G401.6 (cell line): ENCODE data around the gene NEAT1.

Source experiments
- FAIRE-seq: peaks from 2 replicates; lab custom pipeline; 2012; peaks lifted over from hg19 to GRCh38; lab: Jason Lieb, UNC

The NEAT1 gene

GRCh38 chr11:65422633-65423515, at the start of gene NEAT1:
TSS of gene NEAT1 (plus strand) at chr11:65422798.
- no peak for FAIRE-seq

- FAIRE-seq = no peak
Measured at GRCh38 chr11:65373839-65374580, 48.6 kb upstream of the NEAT1 start.

GRCh38 chr11:65375012-65375411, 47.6 kb upstream of the NEAT1 start:
- no peak for FAIRE-seq

- FAIRE-seq = no peak
Measured at GRCh38 chr11:65376138-65376713, 46.4 kb upstream of the NEAT1 start.

- no peak for FAIRE-seq
Measured at GRCh38 chr11:65377036-65377435, 45.6 kb upstream of the NEAT1 start.

- no peak for FAIRE-seq
Measured at GRCh38 chr11:65377777-65378176, 44.8 kb upstream of the NEAT1 start.

- FAIRE-seq = no peak
Measured at GRCh38 chr11:65378208-65378927, 44.2 kb upstream of the NEAT1 start.

GRCh38 chr11:65378928-65379638, 43.5 kb upstream of the NEAT1 start:
- no peak for FAIRE-seq

GRCh38 chr11:65379698-65380459, 42.7 kb upstream of the NEAT1 start:
- no peak for FAIRE-seq

- FAIRE-seq = no peak
Measured at GRCh38 chr11:65380460-65381119, 42.0 kb upstream of the NEAT1 start.

- no peak for FAIRE-seq
Measured at GRCh38 chr11:65381716-65382032, 40.9 kb upstream of the NEAT1 start.

- no peak for FAIRE-seq
Measured at GRCh38 chr11:65382033-65382803, 40.4 kb upstream of the NEAT1 start, which contains the start of gene SLC25A45. TSS of gene SLC25A45 (minus strand) at chr11:65382646. CDS start at chr11:65381951, 695 bp downstream.

- FAIRE-seq = no peak
Measured at GRCh38 chr11:65382804-65383368, 39.7 kb upstream of the NEAT1 start.

- no peak for FAIRE-seq
Measured at GRCh38 chr11:65383778-65384177, 38.8 kb upstream of the NEAT1 start.

- no peak for FAIRE-seq
Measured at GRCh38 chr11:65384301-65384889, 38.2 kb upstream of the NEAT1 start.

- no peak for FAIRE-seq
Measured at GRCh38 chr11:65386307-65387140, 36.1 kb upstream of the NEAT1 start, which contains the start of gene FRMD8. TSS of gene FRMD8 (plus strand) at chr11:65386637. CDS start at chr11:65387037, 400 bp downstream.

GRCh38 chr11:65388731-65389130, 33.9 kb upstream of the NEAT1 start:
- no peak for FAIRE-seq
